Ishikawa (cell line): ENCODE measurements around the gene TUBGCP2.

Experiments used
- CEBPB ChIP-seq: IDR thresholded peaks from 2 replicates; pipeline ENCODE4 v1.6.1; 2012
- CREB1 ChIP-seq: IDR thresholded peaks from 2 replicates; pipeline ENCODE4 v1.6.1; 2012; ENCODE audit warnings: low read depth
- EGR1 ChIP-seq: IDR thresholded peaks from 2 replicates; pipeline ENCODE4 v1.6.1; 2012
- EP300 ChIP-seq: IDR thresholded peaks from 2 replicates; pipeline ENCODE4 v1.6.1; 2012; ENCODE audit warnings: borderline replicate concordance
- FOXM1 ChIP-seq: IDR thresholded peaks from 2 replicates; pipeline ENCODE4 v1.6.1; 2012; ENCODE audit warnings: low read depth, borderline replicate concordance
- MAX ChIP-seq: IDR thresholded peaks from 2 replicates; pipeline ENCODE4 v1.6.1; 2012
- NFIC ChIP-seq: IDR thresholded peaks from 2 replicates; pipeline ENCODE4 v1.6.1; 2012
- RAD21 ChIP-seq: IDR thresholded peaks from 2 replicates; pipeline ENCODE4 v1.6.1; 2012; ENCODE audit warnings: low read depth
- REST ChIP-seq: IDR thresholded peaks from 2 replicates; pipeline ENCODE4 v1.6.1; 2012; ENCODE audit warnings: low read depth, mild to moderate bottlenecking
- TAF1 ChIP-seq: IDR thresholded peaks from 2 replicates; pipeline ENCODE4 v1.6.1; 2012; ENCODE audit warnings: low read depth, mild to moderate bottlenecking
- TCF12 ChIP-seq: IDR thresholded peaks from 2 replicates; pipeline ENCODE4 v1.6.1; 2012; ENCODE audit warnings: low read depth
- TEAD4 ChIP-seq: IDR thresholded peaks from 2 replicates; pipeline ENCODE4 v1.6.1; 2012
- USF1 ChIP-seq: IDR thresholded peaks from 2 replicates; pipeline ENCODE4 v1.6.1; 2012
- YY1 ChIP-seq: IDR thresholded peaks from 2 replicates; pipeline ENCODE4 v1.6.1; 2012; ENCODE audit warnings: low read depth
- ZBTB7A ChIP-seq: IDR thresholded peaks from 2 replicates; pipeline ENCODE4 v1.6.1; 2012; ENCODE audit warnings: low read depth

TUBGCP2 gene

GRCh38 chr10:133338080-133339071, 29.7 kb upstream of the TUBGCP2 start:
- TF ChIP-seq MAX (no peak), EGR1 (no peak), REST (no peak), CEBPB (no peak), TAF1 (no peak), TEAD4 (no peak), EP300 (no peak)

- no peak for TF ChIP-seq TCF12
- TF ChIP-seq EP300, result no peak
- TF ChIP-seq TAF1, result no peak
- TF ChIP-seq ZBTB7A, result no peak
- TF ChIP-seq MAX, result no peak
- TF ChIP-seq REST, result no peak
- no peak for TF ChIP-seq NFIC
- TF ChIP-seq FOXM1, result no peak
- TF ChIP-seq YY1, result no peak
- no peak for TF ChIP-seq CREB1
- TF ChIP-seq CEBPB, result no peak
- TF ChIP-seq TEAD4, result no peak
- no peak for TF ChIP-seq RAD21
- TF ChIP-seq EGR1, result no peak
- no peak for TF ChIP-seq USF1
Observed at GRCh38 chr10:133337370-133337725, 28.7 kb upstream of the TUBGCP2 start.

GRCh38 chr10:133336577-133337369, 28.1 kb upstream of the TUBGCP2 start, which contains the start of gene CALY:
TSS of gene CALY (minus strand) at chr10:133336896. CDS start at chr10:133328989, 7,907 bp downstream.
- TF ChIP-seq NFIC, result no peak
- TF ChIP-seq YY1, result no peak
- no peak for TF ChIP-seq CEBPB
- TF ChIP-seq TAF1, result no peak
- TF ChIP-seq TCF12, result no peak
- TF ChIP-seq MAX, result no peak
- TF ChIP-seq EP300, result no peak
- TF ChIP-seq CREB1, result no peak
- TF ChIP-seq REST, result no peak

- no peak for TF ChIP-seq REST
- peak; percentile 95 for TF ChIP-seq ZBTB7A
Observed at GRCh38 chr10:133336118-133336576, 27.5 kb upstream of the TUBGCP2 start.
